ENCODE data around the gene ADARB2.

ADARB2 gene

GRCh38 chr10:1244493-1244892 is 492.8 kb downstream of the ADARB2 start:
- no peak for TF ChIP-seq CTBP1 (IDR thresholded peaks at IDR 0.05; ENCODE audit: borderline replicate concordance)
- no peak for TF ChIP-seq FOXK2 (IDR thresholded peaks at IDR 0.05)
- no peak for TF ChIP-seq FOXM1 (IDR thresholded peaks at IDR 0.05; ENCODE audit: borderline replicate concordance)
- no peak for TF ChIP-seq NFRKB (IDR thresholded peaks at IDR 0.05)
- no peak for TF ChIP-seq HDGF (IDR thresholded peaks at IDR 0.05; ENCODE audit: borderline replicate concordance)
- DNase-seq (ENCODE audit: extremely low spot score): no peak
- ChIA-PET POLR2A (interaction anchor here (0.7 kb wide), 1 partner anchor 141 kb away, joined by 3 read pairs; no protein-coding TSS in a partner anchor), CTCF (interaction anchor here (0.5 to 1.8 kb wide), 10 partner anchors 8 to 915 kb away, joined by 3 to 15 read pairs (median 4); no protein-coding TSS in a partner anchor)

- CTCF ChIA-PET: interaction anchor here (0.5 to 1.8 kb wide), 12 partner anchors 9 to 914 kb away, joined by 3 to 15 read pairs (median 4); no protein-coding TSS in a partner anchor
- DNase-seq (ENCODE audit: extremely low spot score): peak; percentile 33
- POLR2A ChIA-PET: interaction anchor here (0.7 kb wide), 1 partner anchor 141 kb away, joined by 3 read pairs; no protein-coding TSS in a partner anchor
- TF ChIP-seq FOXA1 (IDR thresholded peaks at IDR 0.05) (no peak), ZNF384 (IDR thresholded peaks at IDR 0.05) (no peak), LEF1 (IDR thresholded peaks at IDR 0.05; ENCODE audit: borderline replicate concordance) (no peak), HDGF (IDR thresholded peaks at IDR 0.05; ENCODE audit: borderline replicate concordance) (no peak), FOXK2 (IDR thresholded peaks at IDR 0.05) (no peak), ELF4 (IDR thresholded peaks at IDR 0.05) (no peak), PKNOX1 (IDR thresholded peaks at IDR 0.05) (no peak), SUZ12 (IDR thresholded peaks at IDR 0.05) (no peak), ARNT (IDR thresholded peaks at IDR 0.05) (no peak), SP1 (IDR thresholded peaks at IDR 0.05) (no peak), NFRKB (IDR thresholded peaks at IDR 0.05) (no peak), L3MBTL2 (conservative IDR thresholded peaks at IDR 0.05) (no peak), BHLHE40 (IDR thresholded peaks at IDR 0.05; ENCODE audit: borderline replicate concordance) (no peak), CTBP1 (IDR thresholded peaks at IDR 0.05; ENCODE audit: borderline replicate concordance) (no peak), TARDBP (IDR thresholded peaks at IDR 0.05) (no peak), FOXM1 (IDR thresholded peaks at IDR 0.05; ENCODE audit: borderline replicate concordance) (no peak)
Measured at GRCh38 chr10:1243486-1244234, 493.7 kb downstream of the ADARB2 start.

- no peak for DNase-seq (ENCODE audit: extremely low spot score)
- CTCF ChIA-PET: interaction anchor here (1.1 to 1.8 kb wide), 2 partner anchors 9 to 133 kb away, joined by 3 to 15 read pairs; no protein-coding TSS in a partner anchor
- POLR2A ChIA-PET: no interaction called here
- no peak for TF ChIP-seq ARNT (IDR thresholded peaks at IDR 0.05)
- no peak for TF ChIP-seq LEF1 (IDR thresholded peaks at IDR 0.05; ENCODE audit: borderline replicate concordance)
- no peak for TF ChIP-seq L3MBTL2 (conservative IDR thresholded peaks at IDR 0.05)
- no peak for TF ChIP-seq NFRKB (IDR thresholded peaks at IDR 0.05)
- no peak for TF ChIP-seq PKNOX1 (IDR thresholded peaks at IDR 0.05)
- TF ChIP-seq ZNF384 (IDR thresholded peaks at IDR 0.05): no peak
- TF ChIP-seq SP1 (IDR thresholded peaks at IDR 0.05): no peak
- no peak for TF ChIP-seq FOXA1 (IDR thresholded peaks at IDR 0.05)
- no peak for TF ChIP-seq FOXM1 (IDR thresholded peaks at IDR 0.05; ENCODE audit: borderline replicate concordance)
- TF ChIP-seq SUZ12 (IDR thresholded peaks at IDR 0.05): no peak
- no peak for TF ChIP-seq HDGF (IDR thresholded peaks at IDR 0.05; ENCODE audit: borderline replicate concordance)
- no peak for TF ChIP-seq CTBP1 (IDR thresholded peaks at IDR 0.05; ENCODE audit: borderline replicate concordance)
- no peak for TF ChIP-seq ELF4 (IDR thresholded peaks at IDR 0.05)
- no peak for TF ChIP-seq TARDBP (IDR thresholded peaks at IDR 0.05)
Measured at GRCh38 chr10:1242975-1243374, 494.4 kb downstream of the ADARB2 start.

- ChIA-PET CTCF (interaction anchor here (1.1 kb wide), 1 partner anchor 8 kb away, joined by 3 read pairs; no protein-coding TSS in a partner anchor), POLR2A (no interaction called here)
- DNase-seq (ENCODE audit: extremely low spot score): no peak
- no peak for TF ChIP-seq TARDBP (IDR thresholded peaks at IDR 0.05)
- no peak for TF ChIP-seq FOXM1 (IDR thresholded peaks at IDR 0.05; ENCODE audit: borderline replicate concordance)
- no peak for TF ChIP-seq PKNOX1 (IDR thresholded peaks at IDR 0.05)
- no peak for TF ChIP-seq FOXK2 (IDR thresholded peaks at IDR 0.05)
- no peak for TF ChIP-seq ZNF384 (IDR thresholded peaks at IDR 0.05)
- no peak for TF ChIP-seq ELF4 (IDR thresholded peaks at IDR 0.05)
- no peak for TF ChIP-seq SUZ12 (IDR thresholded peaks at IDR 0.05)
- no peak for TF ChIP-seq L3MBTL2 (conservative IDR thresholded peaks at IDR 0.05)
- no peak for TF ChIP-seq NFRKB (IDR thresholded peaks at IDR 0.05)
- TF ChIP-seq FOXA1 (IDR thresholded peaks at IDR 0.05): no peak
- no peak for TF ChIP-seq BHLHE40 (IDR thresholded peaks at IDR 0.05; ENCODE audit: borderline replicate concordance)
- no peak for TF ChIP-seq LEF1 (IDR thresholded peaks at IDR 0.05; ENCODE audit: borderline replicate concordance)
- TF ChIP-seq ARNT (IDR thresholded peaks at IDR 0.05): no peak
Measured at GRCh38 chr10:1241973-1242935, 495.1 kb downstream of the ADARB2 start.

- ChIA-PET CTCF (no interaction called here), POLR2A (no interaction called here)
- TF ChIP-seq SP1 (IDR thresholded peaks at IDR 0.05) (no peak), ELF4 (IDR thresholded peaks at IDR 0.05) (no peak), BHLHE40 (IDR thresholded peaks at IDR 0.05; ENCODE audit: borderline replicate concordance) (no peak), ARNT (IDR thresholded peaks at IDR 0.05) (no peak), HDGF (IDR thresholded peaks at IDR 0.05; ENCODE audit: borderline replicate concordance) (no peak), FOXK2 (IDR thresholded peaks at IDR 0.05) (no peak), TARDBP (IDR thresholded peaks at IDR 0.05) (no peak), NFRKB (IDR thresholded peaks at IDR 0.05) (no peak), SUZ12 (IDR thresholded peaks at IDR 0.05) (no peak), PKNOX1 (IDR thresholded peaks at IDR 0.05) (no peak), ZNF384 (IDR thresholded peaks at IDR 0.05) (no peak), LEF1 (IDR thresholded peaks at IDR 0.05; ENCODE audit: borderline replicate concordance) (no peak), FOXA1 (IDR thresholded peaks at IDR 0.05) (no peak), FOXM1 (IDR thresholded peaks at IDR 0.05; ENCODE audit: borderline replicate concordance) (no peak), CTBP1 (IDR thresholded peaks at IDR 0.05; ENCODE audit: borderline replicate concordance) (no peak)
- DNase-seq (ENCODE audit: extremely low spot score): no peak
Measured at GRCh38 chr10:1241322-1241890, 495.9 kb downstream of the ADARB2 start.

Data from HEK293T (cell line).